Panc1 (cell line): Measurements from ENCODE around the gene MLLT3. TPM values are rescaled to one million over a fixed set of nuclear protein-coding genes. Genes with fewer than 3 reads are reported as not detected.

Experiments
- ATAC-seq: fragments of 200-7000 bp; cut with Tn5 transposase; 2 replicates; pipeline ENCODE4 v1.9.1; 2020; ENCODE audit warnings: mild to moderate bottlenecking, moderate library complexity
- BruUV-seq: library from RNA; stranded (reverse); fragments of 400-500 nt; replicated peaks from 2 replicates; lab custom pipeline; 2021; lab: Mats Ljungman, UMichigan
- CTCF ChIA-PET: fragments of 300-600 bp; sonication (Branson Sonifier 250); formaldehyde crosslinking; loops from one replicate; lab custom pipeline; 2022; ENCODE audit warnings: antibody characterized with exemption; lab: Charles Lee
- POLR2A ChIA-PET: fragments of 300-600 bp; sonication (Branson Sonifier 250); formaldehyde crosslinking; loops from one replicate; lab custom pipeline; 2022; ENCODE audit warnings: antibody characterized with exemption; lab: Charles Lee
- DNase-seq: peaks from one replicate; pipeline ENCODE4 v3.0.0-alpha.2; 2010; ENCODE audit warnings: low read depth, low spot score
- H3K27ac ChIP-seq: 2 replicates; pipeline ENCODE4 v1.5.1; 2011; ENCODE audit warnings: mild to moderate bottlenecking, low read length, inconsistent platforms
- H3K27me3 ChIP-seq: fragments of 200-500 bp; sonication (Bioruptor generic); 2 replicates; pipeline ENCODE4 v1.6.0; 2014; ENCODE audit warnings: low read length, inconsistent platforms; ENCODE audit not compliant: control insufficient read depth, insufficient read depth
- H3K36me3 ChIP-seq: fragments of 200-500 bp; sonication (Bioruptor generic); 2 replicates; pipeline ENCODE4 v1.5.1; 2014; ENCODE audit warnings: inconsistent platforms, mild to moderate bottlenecking, low read length, moderate library complexity; ENCODE audit not compliant: control insufficient read depth, insufficient read depth
- H3K4me1 ChIP-seq: 2 replicates; pipeline ENCODE4 v1.5.1; 2011; ENCODE audit warnings: inconsistent platforms, mild to moderate bottlenecking, low read length, moderate library complexity; ENCODE audit not compliant: control insufficient read depth, insufficient read depth
- H3K4me3 ChIP-seq, 2 experiments: 2 replicates each; pipeline ENCODE4 v1.5.1; 2011 to 2012; ENCODE audit warnings: low read depth in 2 of 2, low read length in 2 of 2, mild to moderate bottlenecking in 2 of 2, inconsistent platforms in 1 of 2, moderate library complexity in 1 of 2
- H3K9me3 ChIP-seq: fragments of 200-500 bp; sonication (Bioruptor generic); 2 replicates; pipeline ENCODE4 v1.5.1; 2014; ENCODE audit warnings: low read depth, mild to moderate bottlenecking, inconsistent platforms, low read length, moderate library complexity; ENCODE audit not compliant: control insufficient read depth, insufficient read depth
- POLR2AphosphoS5 ChIP-seq: IDR thresholded peaks from 2 replicates; pipeline ENCODE4 v1.6.1; 2012; ENCODE audit warnings: mild to moderate bottlenecking, low read depth, low read length, moderate library complexity
- SIN3A ChIP-seq: IDR thresholded peaks from 2 replicates; pipeline ENCODE4 v1.6.1; 2012; ENCODE audit warnings: low read depth, mild to moderate bottlenecking, low read length, moderate library complexity, borderline replicate concordance; ENCODE audit not compliant: insufficient read depth
- TCF7L2 ChIP-seq: IDR thresholded peaks from 2 replicates; pipeline ENCODE4 v1.6.1; 2011; ENCODE audit warnings: mild to moderate bottlenecking, low read depth, low read length, inconsistent platforms
- in situ Hi-C: cut with HindIII; loops from 2 replicates; pipeline ENCODE4 v1.10.0; 2016; ENCODE audit warnings: low sequenced_read_pairs, low pct_unique_long_range_greater_than_20kb
- intact Hi-C: fragments of 100-400 bp; cut with micrococcal nuclease; formaldehyde crosslinking; loops from one replicate; pipeline ENCODE4 v1.10.0; 2022; ENCODE audit not compliant: unreplicated experiment
- total RNA-seq: library from RNA; stranded (reverse); gene quantifications from one replicate; pipeline ENCODE4 v1.2.1, GENCODE V29; 2021; ENCODE audit not compliant: unreplicated experiment
- TF ChIP-seq, protein P1 (sequence below): fragments of 450-650 bp; IDR thresholded peaks from 2 replicates; pipeline ENCODE4 v1.5.1; 2017; ENCODE audit warnings: mild to moderate bottlenecking
- TF ChIP-seq, protein P2 (sequence below), 2 experiments: IDR thresholded peaks; 2 replicates each; pipeline ENCODE4 v1.6.1; 2011 to 2012; ENCODE audit warnings: low read depth in 2 of 2, control low read depth in 1 of 2, low read length in 1 of 2, mild to moderate bottlenecking in 1 of 2, moderate library complexity in 1 of 2; ENCODE audit not compliant: insufficient read depth in 1 of 2

MLLT3 gene
- total RNA-seq, 1 experiment from 2014 or later = 0.49 TPM

DNA sequence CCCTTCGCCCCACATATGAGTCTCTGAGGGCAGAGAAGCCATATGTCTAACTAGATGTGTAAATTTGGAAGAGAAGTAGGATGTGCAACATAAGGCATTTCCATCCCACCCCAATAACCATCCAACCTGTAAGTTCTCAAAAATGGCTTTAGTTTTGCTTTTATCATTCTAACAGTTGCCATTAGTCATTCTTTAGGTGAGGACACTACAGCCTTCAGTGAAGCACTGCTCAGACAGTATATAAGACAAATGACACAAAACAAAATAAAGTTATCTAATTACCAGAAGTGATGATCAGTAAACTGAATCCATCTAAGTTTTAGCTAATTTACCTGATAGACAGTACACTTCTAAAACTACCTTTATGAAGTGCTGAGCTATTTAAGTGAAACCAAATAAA, 23.9 kb downstream of the MLLT3 start:
- H3K4me1 ChIP-seq = no peaks in the 10 kb centered on the region
- no peaks in the 10 kb centered on the region for H3K36me3 ChIP-seq
- ATAC-seq (no peak), DNase-seq (no peak)
- H3K9me3 ChIP-seq = no peaks in the 10 kb centered on the region
- no peak overlapping the region for H3K27ac ChIP-seq
- H3K27me3 ChIP-seq = no peaks in the 10 kb centered on the region
- in situ Hi-C loops (no loop called here), intact Hi-C loops (no loop called here)
- TF ChIP-seq TCF7L2 (no peak), POLR2AphosphoS5 (no peak), SIN3A (no peak)
- TF ChIP-seq, protein P1, sequence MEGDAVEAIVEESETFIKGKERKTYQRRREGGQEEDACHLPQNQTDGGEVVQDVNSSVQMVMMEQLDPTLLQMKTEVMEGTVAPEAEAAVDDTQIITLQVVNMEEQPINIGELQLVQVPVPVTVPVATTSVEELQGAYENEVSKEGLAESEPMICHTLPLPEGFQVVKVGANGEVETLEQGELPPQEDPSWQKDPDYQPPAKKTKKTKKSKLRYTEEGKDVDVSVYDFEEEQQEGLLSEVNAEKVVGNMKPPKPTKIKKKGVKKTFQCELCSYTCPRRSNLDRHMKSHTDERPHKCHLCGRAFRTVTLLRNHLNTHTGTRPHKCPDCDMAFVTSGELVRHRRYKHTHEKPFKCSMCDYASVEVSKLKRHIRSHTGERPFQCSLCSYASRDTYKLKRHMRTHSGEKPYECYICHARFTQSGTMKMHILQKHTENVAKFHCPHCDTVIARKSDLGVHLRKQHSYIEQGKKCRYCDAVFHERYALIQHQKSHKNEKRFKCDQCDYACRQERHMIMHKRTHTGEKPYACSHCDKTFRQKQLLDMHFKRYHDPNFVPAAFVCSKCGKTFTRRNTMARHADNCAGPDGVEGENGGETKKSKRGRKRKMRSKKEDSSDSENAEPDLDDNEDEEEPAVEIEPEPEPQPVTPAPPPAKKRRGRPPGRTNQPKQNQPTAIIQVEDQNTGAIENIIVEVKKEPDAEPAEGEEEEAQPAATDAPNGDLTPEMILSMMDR = no peak
- TF ChIP-seq, protein P2, sequence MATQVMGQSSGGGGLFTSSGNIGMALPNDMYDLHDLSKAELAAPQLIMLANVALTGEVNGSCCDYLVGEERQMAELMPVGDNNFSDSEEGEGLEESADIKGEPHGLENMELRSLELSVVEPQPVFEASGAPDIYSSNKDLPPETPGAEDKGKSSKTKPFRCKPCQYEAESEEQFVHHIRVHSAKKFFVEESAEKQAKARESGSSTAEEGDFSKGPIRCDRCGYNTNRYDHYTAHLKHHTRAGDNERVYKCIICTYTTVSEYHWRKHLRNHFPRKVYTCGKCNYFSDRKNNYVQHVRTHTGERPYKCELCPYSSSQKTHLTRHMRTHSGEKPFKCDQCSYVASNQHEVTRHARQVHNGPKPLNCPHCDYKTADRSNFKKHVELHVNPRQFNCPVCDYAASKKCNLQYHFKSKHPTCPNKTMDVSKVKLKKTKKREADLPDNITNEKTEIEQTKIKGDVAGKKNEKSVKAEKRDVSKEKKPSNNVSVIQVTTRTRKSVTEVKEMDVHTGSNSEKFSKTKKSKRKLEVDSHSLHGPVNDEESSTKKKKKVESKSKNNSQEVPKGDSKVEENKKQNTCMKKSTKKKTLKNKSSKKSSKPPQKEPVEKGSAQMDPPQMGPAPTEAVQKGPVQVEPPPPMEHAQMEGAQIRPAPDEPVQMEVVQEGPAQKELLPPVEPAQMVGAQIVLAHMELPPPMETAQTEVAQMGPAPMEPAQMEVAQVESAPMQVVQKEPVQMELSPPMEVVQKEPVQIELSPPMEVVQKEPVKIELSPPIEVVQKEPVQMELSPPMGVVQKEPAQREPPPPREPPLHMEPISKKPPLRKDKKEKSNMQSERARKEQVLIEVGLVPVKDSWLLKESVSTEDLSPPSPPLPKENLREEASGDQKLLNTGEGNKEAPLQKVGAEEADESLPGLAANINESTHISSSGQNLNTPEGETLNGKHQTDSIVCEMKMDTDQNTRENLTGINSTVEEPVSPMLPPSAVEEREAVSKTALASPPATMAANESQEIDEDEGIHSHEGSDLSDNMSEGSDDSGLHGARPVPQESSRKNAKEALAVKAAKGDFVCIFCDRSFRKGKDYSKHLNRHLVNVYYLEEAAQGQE (IDR thresholded peaks at IDR 0.05; ENCODE audit: insufficient read depth in 1 of 2, low read depth in 2 of 2, low read length in 1 of 2) = no peak
- POLR2A ChIA-PET = no interaction called here
- H3K4me3 ChIP-seq = no peak overlapping the region
- no TSS peak for BruUV-seq
- CTCF ChIA-PET = no interaction called here

DNA sequence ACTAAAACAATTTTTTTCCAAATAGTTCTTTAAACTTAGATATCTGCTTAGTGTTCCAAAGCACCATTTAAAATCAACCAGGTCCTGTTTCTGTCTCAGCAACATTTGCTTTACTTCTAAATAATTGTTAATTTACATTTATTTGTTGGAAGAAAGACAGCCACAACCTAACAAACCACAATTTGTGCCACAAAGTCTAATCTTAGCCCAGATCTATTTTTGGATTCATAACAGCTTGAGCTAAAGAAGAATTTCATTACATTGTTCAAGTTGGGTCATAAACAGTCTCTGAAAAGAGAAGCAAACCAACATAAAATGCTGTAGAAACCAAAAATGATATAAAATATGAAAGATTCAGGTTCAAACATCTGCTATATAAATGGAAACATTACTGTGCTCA, 24.4 kb downstream of the MLLT3 start:
- Histone ChIP-seq H3K4me1 (no peaks in the 10 kb centered on the region), H3K9me3 (no peaks in the 10 kb centered on the region), H3K27ac (no peak overlapping the region), H3K27me3 (no peaks in the 10 kb centered on the region), H3K36me3 (no peaks in the 10 kb centered on the region), H3K4me3 (no peak overlapping the region)
- intact Hi-C loops (no loop called here), in situ Hi-C loops (no loop called here)
- DNase-seq = no peak
- ChIA-PET CTCF (no interaction called here), POLR2A (no interaction called here)
- no peak for TF ChIP-seq POLR2AphosphoS5
- TF ChIP-seq, protein P1 = no peak
- TF ChIP-seq, protein P2 (IDR thresholded peaks at IDR 0.05; ENCODE audit: insufficient read depth in 1 of 2, low read depth in 2 of 2, low read length in 1 of 2) = no peak
- TF ChIP-seq TCF7L2 = no peak
- no peak for TF ChIP-seq SIN3A
- ATAC-seq = no peak
- BruUV-seq = no TSS peak
